HL-60 (cell line): Measurements from ENCODE around the gene PTPRC.

Source experiments
- CTCF ChIP-seq: IDR thresholded peaks from one replicate; pipeline ENCODE4 v1.5.1; 2011; ENCODE audit warnings: low read length, control low read depth, inconsistent platforms; ENCODE audit not compliant: insufficient read depth
- GABPA ChIP-seq: IDR thresholded peaks from 2 replicates; pipeline ENCODE4 v1.6.1; 2012; ENCODE audit warnings: low read depth
- POLR2AphosphoS5 ChIP-seq: IDR thresholded peaks from 2 replicates; pipeline ENCODE4 v1.6.1; 2012; ENCODE audit warnings: low read depth
- REST ChIP-seq: IDR thresholded peaks from 2 replicates; pipeline ENCODE4 v1.6.1; 2012; ENCODE audit warnings: low read depth; ENCODE audit not compliant: insufficient replicate concordance
- SPI1 ChIP-seq: IDR thresholded peaks from 2 replicates; pipeline ENCODE4 v1.6.1; 2012; ENCODE audit warnings: low read depth, mild to moderate bottlenecking, borderline replicate concordance

- TF ChIP-seq CTCF = no peak
- no peak for TF ChIP-seq REST
- TF ChIP-seq POLR2AphosphoS5 = no peak
- TF ChIP-seq GABPA = no peak
- TF ChIP-seq SPI1 = no peak
Observed at GRCh38 chr1:198667186-198667585, 28.3 kb downstream of the PTPRC start.
